Left ventricle myocardium superior (tissue), 1 donor: ENCODE results near the gene PDE11A. TPM values are rescaled to one million over a fixed set of nuclear protein-coding genes. Genes with fewer than 3 reads are reported as not detected.
A peak's percentile ranks its signal among the peaks of the same experiment; 100 is the strongest.

ENCODE experiments used
- ATAC-seq: fragments of 200-7000 bp; cut with Tn5 transposase; one replicate; pipeline ENCODE4 v1.9.1; 2020; ENCODE audit warnings: mild to moderate bottlenecking, moderate library complexity
- DNase-seq: peaks from one replicate; pipeline ENCODE4 v3.0.0-alpha.2; 2020
- intact Hi-C: fragments of 100-400 bp; cut with micrococcal nuclease; formaldehyde crosslinking; loops from one replicate; pipeline ENCODE4 v1.11.0; 2022
- total RNA-seq: library from RNA; stranded (reverse); fragmentation: NEBNext Ultra II Directional; extraction: Animal tissue kit (Norgen Biotek cat#: 25700); gene quantifications from one replicate; pipeline ENCODE4 v1.2.1, GENCODE V29; 2021
- donor health status: DM: no; HTN: yes; CAD: no; lungs with severe emphysema.

Gene PDE11A
- total RNA-seq, 1 donor from 2014 or later: 4.4 TPM

DNA sequence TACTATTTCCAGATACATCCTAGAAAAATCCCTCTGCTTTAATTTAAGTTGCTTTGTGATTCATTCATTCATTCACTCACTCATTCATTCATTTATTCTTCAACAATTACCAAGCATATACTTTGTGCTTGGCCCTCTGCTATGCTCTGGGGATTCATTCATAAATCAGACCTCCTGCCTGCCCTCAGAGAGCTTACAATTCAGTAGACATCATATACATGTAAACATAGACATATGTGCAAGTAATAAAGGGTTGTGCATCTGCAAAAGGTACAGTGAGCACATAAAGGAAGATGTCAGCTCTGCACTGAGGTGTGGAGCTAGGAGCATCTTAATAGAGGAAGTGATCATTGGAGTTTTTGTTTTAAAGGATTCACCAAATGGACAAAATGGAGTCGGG is 490.6 kb downstream of the PDE11A start:
- DNase-seq: no peak
- no peak for ATAC-seq
- intact Hi-C loops: no loop called here

DNA sequence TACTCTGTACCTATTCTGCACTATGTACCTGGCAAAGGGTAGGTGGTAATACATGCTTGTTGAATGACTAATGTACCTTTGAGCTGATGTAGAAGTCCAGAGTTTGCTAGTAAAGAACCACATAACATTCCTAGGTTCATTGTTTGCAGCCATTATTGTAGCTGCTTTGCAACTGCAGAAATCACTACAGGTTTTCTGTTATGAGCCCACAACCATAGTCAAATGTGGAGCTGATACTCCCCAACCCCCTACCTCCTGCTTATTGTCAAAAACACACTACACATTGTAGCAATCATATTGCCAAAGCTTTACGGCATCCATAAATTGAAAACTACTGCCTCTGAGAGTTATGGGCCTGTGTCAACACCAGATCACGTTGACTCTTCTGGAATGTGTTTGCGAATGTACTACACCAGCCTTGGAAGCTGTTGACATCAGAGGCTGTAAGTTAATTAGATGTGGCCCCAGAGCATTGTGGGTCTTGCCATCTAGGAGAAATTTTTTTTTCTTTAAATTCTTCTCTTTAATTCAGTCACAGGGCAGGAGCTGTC is 493.0 kb downstream of the PDE11A start:
- ATAC-seq (no peak), DNase-seq (no peak)
- intact Hi-C loops: no loop called here

DNA sequence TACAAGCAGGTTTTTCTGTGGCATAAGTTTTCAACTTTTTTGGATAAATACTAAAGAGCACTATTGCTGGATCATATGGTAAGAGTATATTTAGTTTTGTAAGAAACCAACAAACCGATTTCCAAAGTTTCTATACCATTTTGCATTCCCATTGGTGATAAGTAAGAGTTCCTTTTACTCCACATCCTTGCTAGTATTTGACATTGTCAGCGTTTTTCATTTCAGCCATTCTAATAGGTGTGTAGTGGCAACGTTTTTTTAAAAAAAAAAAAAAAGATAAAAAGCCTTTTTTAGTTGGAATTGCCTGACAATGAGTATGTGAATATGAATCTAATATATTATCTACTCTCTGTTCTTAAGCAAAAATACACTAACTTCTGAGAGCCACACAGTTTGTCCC is 494.1 kb downstream of the PDE11A start:
- ATAC-seq (no peak), DNase-seq (no peak)
- intact Hi-C loops: no loop called here

DNA sequence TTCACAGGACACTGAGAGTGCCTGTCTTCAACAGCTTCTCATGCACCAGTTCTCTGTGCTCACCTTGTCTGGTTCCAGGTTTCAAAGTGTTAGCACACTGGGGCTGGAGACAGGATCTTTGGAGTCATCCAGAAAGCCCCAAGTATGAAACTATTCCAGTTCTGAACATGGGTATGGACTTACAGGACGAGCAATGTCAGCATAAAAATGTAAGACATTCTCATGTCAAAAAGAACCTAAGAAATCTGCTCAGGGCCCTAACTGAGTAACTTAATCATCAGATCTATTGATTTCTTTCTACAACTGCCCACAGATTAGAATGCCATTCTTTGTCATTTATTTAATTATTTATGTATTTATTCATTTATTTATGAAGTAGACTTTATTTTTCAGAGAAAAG is 495.5 kb downstream of the PDE11A start:
- DNase-seq (no peak), ATAC-seq (no peak)
- intact Hi-C loops: no loop called here

DNA sequence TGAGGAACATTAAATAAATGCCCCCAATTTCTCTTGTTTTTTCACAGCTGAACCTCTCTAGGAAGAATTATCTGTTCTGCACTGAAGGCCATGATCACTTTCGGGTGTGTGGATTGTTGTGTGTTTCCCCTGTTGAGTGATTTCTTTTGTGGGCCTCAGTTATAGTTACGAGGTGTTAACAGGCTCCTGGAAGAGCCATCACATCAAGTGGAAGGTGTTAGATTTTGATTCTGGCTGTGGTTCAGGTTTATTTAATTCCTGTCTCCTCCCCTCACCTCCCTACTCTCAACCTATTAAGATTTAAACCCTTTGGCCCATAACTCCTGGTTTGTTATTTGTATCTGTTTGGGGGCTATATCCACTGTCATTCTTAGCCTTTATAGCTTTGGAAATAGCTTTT is 497.2 kb downstream of the PDE11A start:
- intact Hi-C loops: no loop called here

DNA sequence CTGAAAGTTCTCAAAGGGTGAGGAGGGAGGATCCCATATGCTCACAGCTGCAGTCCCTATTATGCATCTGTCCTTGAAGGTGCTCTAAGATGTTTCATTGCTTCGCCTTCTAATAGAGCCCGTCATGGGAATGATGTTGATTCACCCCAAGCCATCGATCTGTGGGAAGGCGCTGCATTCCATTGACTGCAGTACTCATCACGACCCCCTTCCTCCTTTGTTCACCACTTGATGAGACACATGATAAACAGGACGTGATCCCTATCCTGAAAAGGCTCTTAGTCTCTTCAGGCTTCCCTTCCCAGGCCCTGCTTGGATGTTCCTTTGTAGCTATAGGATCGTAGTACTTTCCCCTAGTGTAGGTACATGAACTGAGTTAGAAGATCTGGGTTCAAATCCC is 498.2 kb downstream of the PDE11A start:
- intact Hi-C loops: no loop called here
- DNase-seq: no peak
- no peak for ATAC-seq

More for the DNA sequence above, 497.2 kb downstream of the PDE11A start:
- ATAC-seq (peak; percentile 58), DNase-seq (no peak)

Other genes with a start within 250 kb of the PDE11A start
- gene RBM45, start 39.7 kb upstream of the PDE11A start, total RNA-seq: 4.5 TPM
- gene OSBPL6, start 121.7 kb upstream of the PDE11A start, total RNA-seq: 4.6 TPM